ENCODE results near the gene MGAT5B.
"Not testable (repeated sequence)": the region's sequence is repeated elsewhere in the genome, so short reads cannot be mapped to it uniquely, and the experiment has no call there.

The MGAT5B gene

DNA sequence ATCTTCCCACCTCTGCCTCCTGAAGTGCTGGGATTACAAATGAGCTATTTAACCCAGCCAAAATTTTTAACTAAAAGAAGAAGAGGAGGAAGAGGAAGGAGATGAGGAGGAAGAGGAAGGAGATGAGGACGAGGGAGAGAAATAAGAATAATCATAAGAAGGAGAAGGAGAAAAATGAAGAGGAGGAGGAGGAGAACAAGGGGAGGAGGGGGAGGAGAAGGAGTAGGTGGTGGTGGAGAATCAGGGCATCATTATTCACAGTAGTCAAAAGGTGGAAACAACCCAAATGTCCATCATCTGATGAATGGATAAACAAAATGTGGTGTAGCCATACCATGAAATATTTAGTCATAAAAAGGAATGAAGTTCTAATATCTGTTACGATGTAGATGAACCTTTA, 21.2 kb upstream of the MGAT5B start:
- no peak for DNase-seq (ENCODE audit: low spot score)

DNA sequence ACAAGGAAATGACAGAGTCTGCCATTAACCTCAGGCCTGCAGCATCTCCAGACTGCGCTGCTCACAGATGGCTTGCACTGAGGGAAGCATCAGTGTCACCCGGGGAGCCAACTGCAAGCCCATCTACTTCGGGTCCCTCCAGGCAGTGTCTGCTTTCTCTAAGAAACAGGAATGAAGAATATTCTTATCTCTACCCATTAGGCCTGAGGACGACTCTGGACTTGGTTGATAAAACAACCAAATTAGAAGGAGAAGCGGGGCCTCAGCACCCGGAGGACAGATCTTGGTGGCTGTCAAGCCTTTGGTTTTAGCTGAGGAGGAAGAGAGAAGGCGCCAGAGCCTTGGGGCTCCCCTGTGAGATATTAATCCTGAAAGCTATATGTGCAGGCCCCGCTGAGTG, 19.5 kb upstream of the MGAT5B start:
- DNase-seq (ENCODE audit: low spot score), result no peak

DNA sequence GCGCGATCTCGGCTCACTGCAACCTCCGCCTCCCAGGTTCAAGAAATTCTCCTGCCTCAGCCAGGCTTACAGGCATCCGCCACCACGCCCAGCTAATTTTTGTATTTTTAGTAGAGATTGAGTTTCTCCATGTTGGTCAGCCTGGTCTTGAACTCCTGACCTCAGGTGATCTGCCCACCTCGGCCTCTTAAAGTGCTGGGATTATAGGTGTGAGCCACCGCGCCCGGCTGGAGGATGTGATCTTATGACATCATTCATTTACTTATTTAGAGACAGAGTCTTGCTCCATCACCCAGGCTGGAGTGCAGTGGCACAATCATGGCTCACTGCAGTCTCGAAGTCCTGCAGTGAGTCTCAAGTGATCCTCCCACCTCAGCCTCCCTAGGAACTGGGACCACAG, 19.0 kb upstream of the MGAT5B start:
- DNase-seq (ENCODE audit: low spot score), result not testable (repeated sequence)

DNA sequence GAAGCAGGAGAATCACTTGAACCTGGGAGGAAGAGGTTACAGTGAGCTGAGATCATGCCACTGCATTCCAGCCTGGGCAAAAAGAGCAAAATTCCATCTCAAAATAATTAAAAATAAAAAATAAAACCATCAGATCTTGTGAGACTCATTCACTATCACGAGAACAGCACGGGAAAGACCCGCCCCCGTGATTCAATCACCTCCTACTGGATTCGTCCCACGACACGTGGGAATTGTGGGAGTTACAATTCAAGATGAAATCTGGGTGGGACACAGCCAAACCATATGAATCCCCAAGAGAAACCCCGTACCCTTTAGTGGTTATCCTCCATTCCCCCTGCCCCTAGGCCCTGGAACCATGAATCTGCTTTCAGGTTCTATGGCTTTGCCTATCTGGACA, 15.4 kb upstream of the MGAT5B start:
- DNase-seq (ENCODE audit: low spot score), result no peak

DNA sequence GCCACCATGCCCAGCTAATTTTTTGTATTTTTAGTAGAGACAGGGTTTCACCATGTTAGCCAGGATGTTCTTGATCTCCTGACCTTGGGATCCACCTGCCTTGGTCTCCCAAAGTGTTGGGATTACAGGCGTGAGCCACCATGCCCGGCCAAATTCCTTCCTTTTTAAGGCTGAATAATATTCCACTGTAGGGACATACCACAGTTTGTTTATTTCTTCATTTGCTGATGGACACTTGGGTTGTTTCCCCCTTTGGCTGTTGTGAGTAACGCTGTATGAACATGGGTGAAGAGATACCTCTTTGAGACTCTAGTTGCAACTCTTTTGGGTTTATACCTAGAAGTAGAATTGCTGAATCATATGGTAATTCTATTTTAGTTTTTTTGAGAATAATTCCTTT, 13.1 kb upstream of the MGAT5B start:
- no peak for DNase-seq (ENCODE audit: low spot score)

DNA sequence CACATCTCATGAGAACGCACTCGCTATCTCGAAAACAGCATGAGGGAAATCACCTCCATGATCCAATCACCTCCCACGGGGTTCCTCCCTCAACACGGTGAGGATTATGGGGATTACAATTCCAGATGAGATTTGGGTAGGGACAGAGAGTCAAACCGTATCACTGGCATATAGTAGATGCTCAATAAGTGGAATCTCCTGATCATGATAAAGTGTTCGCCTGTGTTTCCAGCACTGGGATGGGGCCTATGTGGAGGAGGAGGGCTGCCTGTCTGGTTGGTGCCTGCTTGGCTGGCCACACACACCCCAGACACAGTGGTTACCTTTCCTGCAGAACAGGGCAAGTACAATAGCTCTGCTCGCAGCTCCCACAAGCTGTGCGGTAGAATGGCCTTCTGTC, 6.1 kb upstream of the MGAT5B start:
- DNase-seq (ENCODE audit: low spot score), result no peak

DNA sequence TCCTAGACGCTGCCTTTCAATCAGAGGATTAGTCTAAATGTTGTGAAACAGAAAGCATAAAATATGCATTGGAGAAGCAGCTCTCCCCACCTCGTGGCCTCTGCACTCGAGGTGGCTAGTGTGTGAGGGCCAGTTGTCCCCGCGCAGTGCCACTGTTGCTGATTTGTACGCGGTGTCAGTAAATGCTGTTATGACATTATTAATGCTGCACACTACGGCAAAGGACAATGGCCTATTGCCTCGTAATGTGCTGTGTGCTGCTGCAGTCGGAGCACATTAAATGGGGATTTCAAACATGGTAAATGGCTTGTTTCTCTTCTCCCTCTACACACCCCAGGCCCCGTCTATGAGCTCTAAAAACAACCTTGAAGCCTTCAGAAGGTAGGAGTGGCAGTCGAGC, 5.7 kb upstream of the MGAT5B start:
- no peak for DNase-seq (ENCODE audit: low spot score)

DNA sequence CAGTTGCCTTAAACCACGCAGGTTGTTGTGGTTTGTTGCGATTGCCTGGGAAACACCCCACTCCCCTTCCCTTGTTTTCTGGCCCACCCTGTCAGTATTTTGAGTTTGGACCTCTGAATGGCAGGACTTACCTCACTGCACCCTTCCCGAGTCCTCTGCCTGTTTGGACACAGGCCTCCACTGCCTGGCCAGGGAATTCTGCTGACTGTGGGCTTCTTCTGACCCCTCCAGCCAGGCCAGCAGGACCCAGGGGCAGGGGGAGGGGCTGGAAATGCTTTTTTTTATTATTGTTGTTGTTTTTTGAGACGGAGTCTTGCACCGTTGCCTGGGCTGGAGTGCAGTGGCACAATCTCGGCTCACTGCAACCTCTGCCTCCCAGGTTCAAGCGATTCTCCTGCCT, 4.2 kb upstream of the MGAT5B start:
- DNase-seq (ENCODE audit: low spot score), result no peak

DNA sequence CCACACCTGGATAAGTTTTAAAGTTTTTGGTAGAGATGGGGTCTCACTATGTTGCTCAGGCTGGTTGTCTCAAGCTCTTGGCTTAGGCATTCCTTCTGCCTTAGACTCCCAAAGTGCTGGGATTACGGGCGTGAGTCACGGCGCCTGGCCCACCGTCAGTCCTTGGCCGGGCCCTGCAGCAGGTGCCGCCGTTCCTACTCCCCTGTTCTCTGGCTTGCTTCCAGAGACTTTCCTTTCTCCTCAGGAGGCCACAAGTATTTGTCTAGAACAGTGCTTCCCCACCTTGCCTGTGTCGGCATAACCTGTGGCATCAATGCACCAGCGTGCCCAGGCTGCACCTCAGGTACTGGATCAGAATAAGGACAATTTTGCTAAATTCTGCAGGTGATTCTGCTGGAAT, 3.0 kb upstream of the MGAT5B start:
- DNase-seq (ENCODE audit: low spot score), result no peak

DNA sequence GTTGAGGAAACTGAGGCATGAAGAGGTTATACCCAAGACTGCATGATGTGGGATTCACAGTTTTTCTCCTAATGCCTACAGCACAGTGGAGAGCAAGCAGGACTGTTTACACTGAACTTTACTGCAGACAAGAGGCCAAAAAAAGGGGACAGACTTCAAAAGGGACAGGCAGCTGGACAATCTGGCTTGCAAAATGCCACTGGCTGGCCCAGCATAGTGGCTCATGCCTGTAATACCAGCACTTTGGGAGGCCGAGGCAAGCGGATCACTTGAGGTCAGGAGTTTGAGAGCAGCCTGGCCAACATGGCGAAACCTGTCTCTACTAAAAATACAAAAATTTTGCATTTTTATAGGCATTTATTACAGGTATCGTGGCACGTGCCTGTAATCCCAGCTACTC, 2.0 kb upstream of the MGAT5B start:
- no peak for DNase-seq (ENCODE audit: low spot score)

DNA sequence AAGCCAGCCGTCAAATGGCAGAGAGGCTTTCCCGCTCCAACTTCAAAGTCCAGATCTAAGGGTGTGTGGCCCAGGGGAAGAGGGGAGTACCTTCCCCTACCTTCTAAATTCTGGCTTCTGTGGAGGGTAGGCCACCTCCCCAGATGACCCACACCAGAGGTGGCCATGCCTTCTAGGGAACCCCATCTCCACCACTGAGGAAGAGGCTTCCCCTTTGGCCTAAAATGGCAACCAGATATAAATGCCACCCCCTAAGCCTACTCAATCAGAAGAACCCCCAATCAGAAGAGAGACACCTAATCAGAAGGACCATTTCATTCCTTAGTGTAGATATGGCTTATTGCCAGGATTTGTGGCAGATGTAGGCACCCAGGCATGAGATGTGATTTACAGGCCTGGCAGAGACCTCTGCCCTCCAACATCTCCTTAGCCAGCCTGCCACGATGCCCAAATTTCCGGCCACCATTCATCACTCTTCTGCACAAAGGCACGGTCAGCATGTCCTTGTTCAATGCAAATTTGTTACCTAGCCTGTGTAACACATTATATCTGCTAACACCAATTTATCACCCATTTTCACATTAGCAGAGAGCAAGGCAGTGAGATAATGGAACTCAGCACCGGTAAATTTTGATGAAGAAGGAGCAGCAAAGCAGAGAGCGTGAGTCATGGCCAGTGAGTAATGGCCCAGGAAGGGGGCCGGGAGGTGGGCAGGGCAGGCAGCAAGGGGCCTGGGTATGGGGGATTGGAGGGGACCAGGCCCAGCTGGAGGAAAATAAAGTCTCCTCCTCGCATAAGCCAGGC, 1.2 kb upstream of the MGAT5B start:
- peak; percentile 61 for DNase-seq (ENCODE audit: low spot score)

DNA sequence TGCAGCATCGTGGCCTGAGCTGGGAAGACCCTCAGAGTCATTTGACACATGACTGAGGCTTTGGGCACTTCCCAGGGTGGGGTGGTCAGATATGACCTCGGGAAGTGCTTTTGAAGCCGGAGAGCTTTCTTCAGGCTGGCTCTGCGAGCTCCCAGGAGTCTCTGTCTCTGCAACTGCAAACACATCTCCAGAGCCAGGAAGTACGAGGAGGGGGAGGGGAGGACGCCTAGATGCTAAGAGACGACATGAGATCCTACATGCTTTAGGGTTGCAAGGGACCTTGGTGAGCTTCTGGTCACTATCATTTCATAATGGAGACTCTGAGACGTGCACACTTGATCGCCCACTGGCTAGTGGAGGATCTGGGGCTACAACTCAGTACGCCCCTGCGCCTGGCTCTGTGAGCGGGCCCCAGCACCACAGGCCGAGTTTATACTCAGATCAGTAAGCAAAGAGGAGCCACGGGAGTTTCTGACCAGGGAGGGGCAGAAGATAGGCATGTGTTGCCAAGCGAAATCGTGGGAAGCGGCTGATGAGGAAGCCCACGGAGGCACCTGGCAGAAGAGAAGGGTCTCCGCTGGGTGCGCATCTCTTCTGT, 527 bp upstream of the MGAT5B start:
- peak; percentile 61 for DNase-seq (ENCODE audit: low spot score)

DNA sequence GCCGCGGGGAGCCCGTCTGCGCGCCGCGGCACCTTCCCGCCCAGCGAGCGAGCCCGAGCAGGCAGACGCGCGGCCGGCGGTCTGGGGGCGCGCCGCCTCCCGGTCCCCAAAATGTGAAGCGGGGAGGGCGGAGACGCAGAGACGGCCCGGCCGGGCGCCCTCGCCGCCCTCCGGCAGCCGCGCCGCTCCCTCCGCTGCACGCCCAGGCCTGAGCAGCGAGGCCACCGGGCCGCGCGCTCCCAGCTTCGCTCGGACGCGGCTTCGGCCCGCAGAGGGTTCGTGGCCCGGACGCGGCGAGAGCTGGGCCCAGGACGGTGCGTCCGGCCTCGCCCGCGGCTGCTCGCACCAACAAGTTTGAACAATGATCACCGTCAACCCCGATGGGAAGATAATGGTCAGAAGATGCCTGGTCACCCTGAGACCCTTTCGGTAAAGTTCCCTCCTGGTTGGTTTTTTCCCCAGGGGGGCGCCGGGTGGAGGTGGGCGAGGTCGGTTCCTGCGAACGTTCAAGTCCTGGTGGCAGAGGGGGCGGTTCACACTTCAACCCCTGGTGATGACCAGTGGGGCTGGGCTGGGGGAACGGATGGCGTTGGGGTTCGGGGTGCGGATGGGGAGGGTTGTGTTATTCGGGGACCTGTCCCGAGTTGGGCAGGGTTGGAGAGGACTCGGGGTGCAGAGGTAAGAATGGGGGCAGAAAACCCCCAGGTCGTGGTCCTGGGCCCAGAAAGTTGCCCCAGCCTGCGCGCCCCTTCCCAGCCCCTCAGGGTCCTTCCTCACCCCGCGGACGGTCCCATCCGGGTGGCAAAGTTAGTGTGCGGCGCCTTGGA, 678 bp downstream of the MGAT5B start:
- no peak for DNase-seq (ENCODE audit: low spot score)

DNA sequence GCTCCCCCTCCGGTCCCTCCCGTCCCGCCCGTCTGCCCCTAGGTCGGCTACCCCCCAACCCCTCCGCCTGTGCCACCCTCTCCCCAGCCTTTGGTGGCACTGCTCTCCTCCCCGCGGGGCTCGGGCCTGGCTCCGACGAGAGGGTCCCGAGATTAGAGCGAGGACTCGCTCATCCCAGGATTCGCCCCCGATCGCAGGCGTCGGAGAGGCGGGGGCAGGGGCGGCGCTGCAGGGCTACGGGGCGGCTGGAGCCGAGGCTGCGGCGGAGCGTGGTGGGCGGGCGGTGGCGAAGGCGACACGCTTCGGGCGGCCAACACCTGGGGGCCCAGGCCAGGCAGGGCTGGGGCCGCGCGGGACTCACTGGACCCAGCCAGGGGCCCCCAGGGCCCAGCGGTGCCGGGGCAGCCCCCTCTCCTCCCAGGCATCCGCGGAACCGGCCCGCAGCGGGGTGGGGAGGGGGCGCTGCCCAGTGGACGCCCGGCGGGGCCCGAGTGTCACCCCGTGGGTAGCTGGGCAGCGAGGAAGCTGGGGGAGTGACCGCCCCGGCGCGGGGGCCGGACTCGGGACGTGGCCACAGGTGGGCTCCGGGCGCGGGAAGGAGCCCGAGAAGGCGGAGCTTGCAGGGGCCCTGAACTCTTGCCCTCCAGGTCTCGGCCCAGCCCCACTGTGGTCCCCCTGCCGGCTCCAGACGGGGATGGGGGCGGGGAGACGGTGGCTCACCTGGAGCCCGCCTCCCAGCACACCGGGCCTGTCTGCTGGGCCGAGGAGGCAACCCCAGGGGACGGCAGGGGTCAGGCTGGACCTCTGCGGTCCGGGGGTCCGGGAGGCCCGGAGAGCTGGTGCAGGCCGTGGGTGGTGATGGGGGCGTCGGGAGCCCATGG, 1.5 kb downstream of the MGAT5B start:
- no peak for DNase-seq (ENCODE audit: low spot score)

DNA sequence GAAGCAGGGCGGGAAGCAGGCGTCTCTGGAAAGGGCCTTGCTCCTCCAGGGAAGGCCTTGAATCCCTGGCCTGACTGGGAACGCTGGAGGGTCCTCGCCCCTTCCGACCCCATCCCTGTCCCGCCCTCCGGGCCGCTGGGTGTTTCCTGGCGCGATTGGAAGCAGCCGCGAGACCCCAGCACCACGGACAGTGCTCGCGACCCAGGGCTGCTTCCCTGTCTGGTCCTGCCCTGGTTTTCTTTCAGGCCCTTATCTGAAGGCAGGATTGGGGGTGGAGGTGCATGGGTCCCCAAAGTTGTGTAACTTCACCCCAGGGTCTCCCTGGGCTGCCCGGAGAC, 2.1 kb downstream of the MGAT5B start:
- no peak for DNase-seq (ENCODE audit: low spot score)

DNA sequence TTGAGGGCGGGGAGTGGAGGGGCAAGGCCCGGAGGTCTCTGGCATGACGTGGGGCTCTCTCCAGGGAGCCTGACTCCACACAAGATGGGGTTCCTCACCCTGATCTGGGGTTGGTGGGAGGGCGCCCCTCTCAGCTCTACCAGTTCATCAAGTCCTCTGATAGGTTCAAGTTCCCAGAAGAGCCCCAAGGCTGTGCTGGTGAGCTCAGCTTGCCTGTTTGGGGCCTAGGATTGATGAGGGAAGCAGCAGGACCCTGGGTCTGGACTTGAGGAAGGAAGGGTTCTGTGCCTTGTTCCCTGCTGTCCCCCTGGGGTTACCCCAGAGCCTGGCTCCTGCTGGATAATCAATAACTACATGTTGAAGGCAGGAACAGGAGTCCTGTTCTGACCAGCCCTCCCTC, 3.5 kb downstream of the MGAT5B start:
- DNase-seq (ENCODE audit: low spot score), result no peak

DNA sequence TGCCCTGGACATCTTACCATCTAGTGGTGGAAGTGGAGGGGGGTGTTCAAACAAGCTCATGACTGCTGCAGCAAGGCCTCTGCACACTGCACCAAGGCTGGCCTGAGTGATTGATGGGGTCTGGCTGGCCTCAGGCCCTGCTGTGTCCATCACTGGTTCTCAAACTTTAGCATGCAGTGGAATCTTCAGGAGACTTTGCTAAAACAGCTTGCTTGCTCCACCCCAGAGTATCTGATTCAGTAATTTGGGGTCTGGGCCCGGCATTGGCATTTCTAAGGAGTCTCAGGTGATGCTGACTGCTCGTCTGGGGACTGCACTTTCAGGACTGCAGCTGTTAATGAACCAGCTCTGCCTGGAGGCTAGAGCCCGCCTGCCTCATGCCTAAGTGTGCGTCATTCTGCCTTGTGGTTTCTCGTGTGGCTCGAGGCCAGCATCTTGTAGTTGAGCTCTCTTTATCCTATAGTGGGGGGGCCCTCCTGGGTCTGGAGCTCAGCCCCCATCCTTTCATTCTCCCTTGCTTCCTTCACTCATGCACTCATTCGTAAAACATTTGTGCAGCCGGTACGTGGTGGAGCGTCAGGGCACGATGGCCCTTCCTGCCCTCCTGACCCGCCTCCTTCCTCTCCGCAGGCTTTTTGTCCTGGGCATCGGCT, 4.1 kb downstream of the MGAT5B start:
- DNase-seq (ENCODE audit: low spot score), result peak; percentile 92

DNA sequence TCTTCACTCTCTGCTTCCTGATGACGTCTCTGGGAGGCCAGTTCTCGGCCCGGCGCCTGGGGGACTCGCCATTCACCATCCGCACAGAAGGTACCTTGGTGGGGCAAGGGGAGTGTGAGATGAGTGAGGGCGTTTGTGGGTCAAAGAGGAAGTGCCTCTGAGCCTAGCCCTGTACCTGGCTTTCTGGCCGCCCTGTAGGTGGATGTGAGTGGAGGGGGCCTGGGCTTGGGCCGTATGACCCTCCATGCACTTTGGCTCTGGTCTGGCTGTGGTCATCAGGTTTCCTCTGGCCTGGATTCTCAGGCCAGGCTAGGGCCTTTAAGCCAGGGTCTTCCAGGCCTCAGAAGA, 4.6 kb downstream of the MGAT5B start:
- no peak for DNase-seq (ENCODE audit: low spot score)

DNA sequence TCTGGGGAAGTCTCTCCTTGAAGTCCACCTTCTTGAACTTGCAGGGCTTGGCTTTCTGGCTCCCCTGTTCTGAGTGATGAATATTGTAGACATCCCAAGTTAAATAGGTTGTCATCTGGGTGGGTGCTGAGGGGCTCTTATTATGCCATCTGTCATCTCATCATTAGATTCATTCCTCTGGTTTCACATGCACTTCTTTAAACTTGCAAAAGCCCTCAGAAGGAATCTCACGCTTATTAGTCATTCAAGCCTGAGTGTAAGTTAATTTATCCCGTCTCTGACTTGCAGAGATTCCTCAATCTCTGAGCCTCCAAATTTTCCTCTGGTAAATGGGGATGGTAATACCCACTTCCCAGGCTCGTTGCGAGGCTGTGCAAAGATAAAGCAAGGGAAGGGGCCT, 5.7 kb downstream of the MGAT5B start:
- DNase-seq (ENCODE audit: low spot score), result no peak

DNA sequence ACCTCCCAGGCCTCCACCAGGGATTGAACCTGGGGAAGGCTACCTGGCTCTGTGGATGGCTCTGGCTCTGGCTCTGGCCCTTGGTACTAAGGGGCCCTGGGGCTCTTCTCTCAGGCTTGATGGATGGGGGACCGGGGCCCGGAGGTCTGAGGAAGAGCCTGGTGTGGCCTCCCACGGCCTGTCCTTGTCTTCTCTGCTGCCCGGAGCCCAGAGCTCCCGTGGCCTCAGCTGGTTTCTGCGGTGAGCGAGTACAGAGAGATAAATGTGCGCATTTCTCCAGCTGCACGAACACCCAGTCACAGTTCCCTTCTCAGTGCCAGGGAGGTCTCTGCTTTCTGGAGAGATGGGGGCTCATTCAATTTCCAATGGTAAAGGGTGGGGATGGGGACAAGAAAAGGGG, 9.2 kb downstream of the MGAT5B start:
- DNase-seq (ENCODE audit: low spot score), result no peak

DNA sequence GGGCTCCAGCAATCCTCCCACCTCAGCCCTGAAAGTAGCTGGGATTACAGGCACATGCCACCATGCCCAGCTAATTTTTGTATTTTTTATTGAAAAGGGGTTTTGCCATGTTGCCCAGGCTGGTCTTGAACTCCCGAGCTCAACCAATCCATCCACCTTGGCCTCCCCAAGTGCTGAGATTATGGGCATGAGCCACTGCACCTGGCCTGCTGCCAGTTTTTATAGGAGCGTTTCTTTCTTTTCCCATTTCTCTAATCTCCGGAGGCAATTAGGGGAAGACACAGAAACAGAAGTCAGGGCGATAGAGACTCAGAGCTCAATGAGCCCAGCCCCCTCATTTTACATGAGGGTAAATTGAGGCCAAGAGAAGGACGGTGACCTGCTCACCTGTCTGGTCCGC, 10.4 kb downstream of the MGAT5B start:
- no peak for DNase-seq (ENCODE audit: low spot score)

DNA sequence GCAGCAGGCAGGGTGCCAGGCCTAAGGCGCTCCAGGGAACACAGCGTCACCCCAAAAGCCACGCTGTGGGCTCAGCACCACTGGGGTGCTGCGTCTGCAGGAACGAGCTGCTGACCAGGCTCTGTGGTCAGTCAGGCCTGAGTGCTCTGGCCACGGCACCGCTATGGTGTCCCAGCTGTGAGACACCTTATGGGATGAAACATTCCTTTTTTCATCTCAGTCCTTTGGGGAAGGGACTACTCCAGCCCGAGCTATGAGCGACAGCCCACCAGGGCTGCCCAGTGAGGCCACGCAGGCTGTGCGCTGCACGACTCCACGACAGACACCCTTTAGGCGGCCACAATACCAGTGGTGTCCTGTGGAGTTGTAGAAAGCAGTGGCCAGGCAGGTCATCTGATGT, 11.1 kb downstream of the MGAT5B start:
- no peak for DNase-seq (ENCODE audit: low spot score)
